ENCODE data around the gene UNC13A.

The UNC13A gene

GRCh38 chr19:17567940-17568339, 120.2 kb downstream of the UNC13A start:
- TF ChIP-seq REST (IDR thresholded peaks at IDR 0.05; ENCODE audit: insufficient read depth in 1 of 2, low read depth in 2 of 2, low read length in 2 of 2): no peak
- TF ChIP-seq TAF1 (IDR thresholded peaks at IDR 0.05; ENCODE audit: borderline replicate concordance, insufficient read depth, low read length): no peak
- TF ChIP-seq POLR2AphosphoS5 (IDR thresholded peaks at IDR 0.05; ENCODE audit: low read depth, low read length): no peak
- no peak for TF ChIP-seq SIN3A (IDR thresholded peaks at IDR 0.05; ENCODE audit: borderline replicate concordance, insufficient read depth, low read length)
- no peak for TF ChIP-seq FOXP2 (optimal IDR thresholded peaks at IDR 0.05; ENCODE audit: borderline replicate concordance, extremely low read depth, extremely low read length, insufficient read depth)

- TF ChIP-seq FOXP2 (optimal IDR thresholded peaks at IDR 0.05; ENCODE audit: borderline replicate concordance, extremely low read depth, extremely low read length, insufficient read depth) (no peak), TAF1 (IDR thresholded peaks at IDR 0.05; ENCODE audit: borderline replicate concordance, insufficient read depth, low read length) (no peak)
Measured at GRCh38 chr19:17565611-17566010, 122.5 kb downstream of the UNC13A start.

- TF ChIP-seq FOXP2 (optimal IDR thresholded peaks at IDR 0.05; ENCODE audit: borderline replicate concordance, extremely low read depth, extremely low read length, insufficient read depth) (no peak), SIN3A (IDR thresholded peaks at IDR 0.05; ENCODE audit: borderline replicate concordance, insufficient read depth, low read length) (no peak), TAF1 (IDR thresholded peaks at IDR 0.05; ENCODE audit: borderline replicate concordance, insufficient read depth, low read length) (no peak), REST (IDR thresholded peaks at IDR 0.05; ENCODE audit: insufficient read depth in 1 of 2, low read depth in 2 of 2, low read length in 2 of 2) (no peak), POLR2AphosphoS5 (IDR thresholded peaks at IDR 0.05; ENCODE audit: low read depth, low read length) (no peak)
Measured at GRCh38 chr19:17564781-17565180, 123.4 kb downstream of the UNC13A start.

- TF ChIP-seq FOXP2 (optimal IDR thresholded peaks at IDR 0.05; ENCODE audit: borderline replicate concordance, extremely low read depth, extremely low read length, insufficient read depth) (no peak), REST (IDR thresholded peaks at IDR 0.05; ENCODE audit: insufficient read depth in 1 of 2, low read depth in 2 of 2, low read length in 2 of 2) (no peak), POLR2AphosphoS5 (IDR thresholded peaks at IDR 0.05; ENCODE audit: low read depth, low read length) (no peak), TAF1 (IDR thresholded peaks at IDR 0.05; ENCODE audit: borderline replicate concordance, insufficient read depth, low read length) (no peak), SIN3A (IDR thresholded peaks at IDR 0.05; ENCODE audit: borderline replicate concordance, insufficient read depth, low read length) (no peak)
Measured at GRCh38 chr19:17562561-17562960, 125.6 kb downstream of the UNC13A start.

GRCh38 chr19:17562097-17562496, 126.1 kb downstream of the UNC13A start:
- TF ChIP-seq SIN3A (IDR thresholded peaks at IDR 0.05; ENCODE audit: borderline replicate concordance, insufficient read depth, low read length): no peak
- TF ChIP-seq REST (IDR thresholded peaks at IDR 0.05; ENCODE audit: insufficient read depth in 1 of 2, low read depth in 2 of 2, low read length in 2 of 2): no peak
- no peak for TF ChIP-seq POLR2AphosphoS5 (IDR thresholded peaks at IDR 0.05; ENCODE audit: low read depth, low read length)
- no peak for TF ChIP-seq TAF1 (IDR thresholded peaks at IDR 0.05; ENCODE audit: borderline replicate concordance, insufficient read depth, low read length)
- no peak for TF ChIP-seq FOXP2 (optimal IDR thresholded peaks at IDR 0.05; ENCODE audit: borderline replicate concordance, extremely low read depth, extremely low read length, insufficient read depth)

Data from PFSK-1 (cell line).